ENCODE measurements around the gene NSMCE4A.
"Not testable (repeated sequence)": the region's sequence is repeated elsewhere in the genome, so short reads cannot be mapped to it uniquely, and the experiment has no call there.

The NSMCE4A gene

GRCh38 chr10:121974535-121975294 lies at the start of gene NSMCE4A:
Gene NSMCE4A (minus strand): TSS chr10:121975217. CDS start chr10:121975165, 52 bp downstream.
- peak; percentile 41 to 57 (median 52) for DNase-seq

GRCh38 chr10:122023257-122023656 lies 48.2 kb upstream of the NSMCE4A start:
- DNase-seq = not testable (repeated sequence)

GRCh38 chr10:122022276-122022675 lies 47.3 kb upstream of the NSMCE4A start:
- DNase-seq = no peak

GRCh38 chr10:122021828-122022227 lies 46.8 kb upstream of the NSMCE4A start:
- DNase-seq = no peak

GRCh38 chr10:122021379-122021778 lies 46.4 kb upstream of the NSMCE4A start:
- DNase-seq = no peak

- no peak for DNase-seq
Observed at GRCh38 chr10:122020226-122020625, 45.2 kb upstream of the NSMCE4A start.

- DNase-seq = no peak
Observed at GRCh38 chr10:122019414-122019975, 44.5 kb upstream of the NSMCE4A start.

GRCh38 chr10:122018951-122019413 lies 44.0 kb upstream of the NSMCE4A start:
- no peak for DNase-seq

- no peak for DNase-seq
Observed at GRCh38 chr10:122018491-122018890, 43.5 kb upstream of the NSMCE4A start.

- DNase-seq = not testable (repeated sequence)
Observed at GRCh38 chr10:122017926-122018325, 42.9 kb upstream of the NSMCE4A start.

GRCh38 chr10:122014652-122015248 lies 39.7 kb upstream of the NSMCE4A start:
- DNase-seq = no peak

- no peak for DNase-seq
Observed at GRCh38 chr10:122013311-122013780, 38.3 kb upstream of the NSMCE4A start.

GRCh38 chr10:122012731-122013130 lies 37.7 kb upstream of the NSMCE4A start:
- DNase-seq = no peak

- no peak for DNase-seq
Observed at GRCh38 chr10:122010405-122011050, 35.5 kb upstream of the NSMCE4A start.

GRCh38 chr10:122007415-122007814 lies 32.4 kb upstream of the NSMCE4A start:
- no peak for DNase-seq

GRCh38 chr10:122001698-122002097 lies 26.7 kb upstream of the NSMCE4A start:
- no peak for DNase-seq

GRCh38 chr10:121999301-121999700 lies 24.3 kb upstream of the NSMCE4A start:
- no peak for DNase-seq

GRCh38 chr10:121998462-121998861 lies 23.4 kb upstream of the NSMCE4A start:
- DNase-seq = no peak

- DNase-seq = no peak
Observed at GRCh38 chr10:121994429-121994941, 19.5 kb upstream of the NSMCE4A start.

- DNase-seq = not testable (repeated sequence)
Observed at GRCh38 chr10:121991727-121992126, 16.7 kb upstream of the NSMCE4A start.

- DNase-seq = no peak
Observed at GRCh38 chr10:121990015-121990677, 15.1 kb upstream of the NSMCE4A start.

Measured in activated CD4-positive, CD25-positive, alpha-beta regulatory T cell (primary cell).